Measurements from ENCODE around the gene LANCL3. TPM values are rescaled to one million over a fixed set of nuclear protein-coding genes. Genes with fewer than 3 reads are reported as not detected.

Gene LANCL3
- polyA plus RNA-seq, 1 experiment = 0.01 TPM

- no peaks in the 10 kb centered on the region for H3K9me3 ChIP-seq (ENCODE audit: control insufficient read depth, insufficient read depth, low read length)
- no peak for TF ChIP-seq CTCF (IDR thresholded peaks at IDR 0.05; ENCODE audit: low read depth, low read length)
- CTCF ChIA-PET = no interaction called here
Measured at GRCh38 chrX:37599729-37600128, 28.3 kb downstream of the LANCL3 start.

GRCh38 chrX:37603938-37604409 lies 32.5 kb downstream of the LANCL3 start:
- no peak for TF ChIP-seq CTCF (IDR thresholded peaks at IDR 0.05; ENCODE audit: low read depth, low read length)
- Histone ChIP-seq H3K27me3 (ENCODE audit: control insufficient read depth, insufficient read depth, low read length) (no peaks in the 10 kb centered on the region), H3K27ac (ENCODE audit: low read depth, low read length) (no peak overlapping the region), H3K4me3 (ENCODE audit: low read depth, low read length) (no peak overlapping the region), H3K9me3 (ENCODE audit: control insufficient read depth, insufficient read depth, low read length) (no peaks in the 10 kb centered on the region)
- ChIA-PET POLR2A (no interaction called here), CTCF (interaction anchor here (0.6 kb wide), 1 partner anchor 31 kb away, joined by 3 read pairs; no protein-coding TSS in a partner anchor)
- no peak for DNase-seq (ENCODE audit: low read depth, low spot score)

More at GRCh38 chrX:37599729-37600128, 28.3 kb downstream of the LANCL3 start:
- POLR2A ChIA-PET = no interaction called here
- DNase-seq (ENCODE audit: low read depth, low spot score) = no peak
- Histone ChIP-seq H3K27ac (ENCODE audit: low read depth, low read length) (no peak overlapping the region), H3K4me3 (ENCODE audit: low read depth, low read length) (no peak overlapping the region), H3K27me3 (ENCODE audit: control insufficient read depth, insufficient read depth, low read length) (no peaks in the 10 kb centered on the region)

- POLR2A ChIA-PET = no interaction called here
- H3K27me3 ChIP-seq (ENCODE audit: control insufficient read depth, insufficient read depth, low read length) = no peaks in the 10 kb centered on the region
- TF ChIP-seq CTCF (IDR thresholded peaks at IDR 0.05; ENCODE audit: low read depth, low read length) = no peak
Measured at GRCh38 chrX:37607243-37607642, 35.8 kb downstream of the LANCL3 start.

GRCh38 chrX:37608156-37608555 lies 36.7 kb downstream of the LANCL3 start:
- Histone ChIP-seq H3K4me3 (ENCODE audit: low read depth, low read length) (no peak overlapping the region), H3K9me3 (ENCODE audit: control insufficient read depth, insufficient read depth, low read length) (no peaks in the 10 kb centered on the region), H3K27ac (ENCODE audit: low read depth, low read length) (no peak overlapping the region), H3K27me3 (ENCODE audit: control insufficient read depth, insufficient read depth, low read length) (no peaks in the 10 kb centered on the region)
- no peak for TF ChIP-seq CTCF (IDR thresholded peaks at IDR 0.05; ENCODE audit: low read depth, low read length)
- DNase-seq (ENCODE audit: low read depth, low spot score) = no peak
- POLR2A ChIA-PET = no interaction called here
- CTCF ChIA-PET = no interaction called here

More at GRCh38 chrX:37607243-37607642, 35.8 kb downstream of the LANCL3 start:
- DNase-seq (ENCODE audit: low read depth, low spot score) = no peak
- CTCF ChIA-PET = no interaction called here
- H3K9me3 ChIP-seq (ENCODE audit: control insufficient read depth, insufficient read depth, low read length) = no peaks in the 10 kb centered on the region
- H3K27ac ChIP-seq (ENCODE audit: low read depth, low read length) = no peak overlapping the region
- H3K4me3 ChIP-seq (ENCODE audit: low read depth, low read length) = no peak overlapping the region

GRCh38 chrX:37609727-37610126 lies 38.3 kb downstream of the LANCL3 start:
- Histone ChIP-seq H3K27me3 (ENCODE audit: control insufficient read depth, insufficient read depth, low read length) (no peaks in the 10 kb centered on the region), H3K9me3 (ENCODE audit: control insufficient read depth, insufficient read depth, low read length) (no peaks in the 10 kb centered on the region), H3K4me3 (ENCODE audit: low read depth, low read length) (no peak overlapping the region), H3K27ac (ENCODE audit: low read depth, low read length) (no peak overlapping the region)
- CTCF ChIA-PET = no interaction called here
- no peak for DNase-seq (ENCODE audit: low read depth, low spot score)
- no peak for TF ChIP-seq CTCF (IDR thresholded peaks at IDR 0.05; ENCODE audit: low read depth, low read length)
- POLR2A ChIA-PET = no interaction called here
